SU-DHL-6 (cell line): ENCODE measurements around the gene MRPS34.
"Not testable (repeated sequence)": the region's sequence is repeated elsewhere in the genome, so short reads cannot be mapped to it uniquely, and the experiment has no call there.

Experiments used
- H2AFZ ChIP-seq: fragments of 200-600 bp; sonication (generic); 2 replicates; pipeline ENCODE4 v1.6.1; 2014; ENCODE audit warnings: low read depth, mild to moderate bottlenecking, moderate library complexity, mixed read lengths, antibody characterized with exemption, low read length; ENCODE audit not compliant: severe bottlenecking
- H3F3A ChIP-seq: fragments of 200-600 bp; shearing (Covaris generic); 2 replicates; pipeline ENCODE4 v1.6.0; 2016; ENCODE audit warnings: antibody characterized with exemption, mild to moderate bottlenecking; ENCODE audit not compliant: insufficient read depth
- H3K27ac ChIP-seq: fragments of 200-600 bp; sonication (generic); 2 replicates; pipeline ENCODE4 v1.5.1; 2016; ENCODE audit warnings: low read depth, mild to moderate bottlenecking, low read length, moderate library complexity, mixed read lengths
- H3K27me3 ChIP-seq: fragments of 200-600 bp; sonication (generic), shearing (Covaris generic); 2 replicates; pipeline ENCODE4 v1.6.0; 2014; ENCODE audit warnings: mild to moderate bottlenecking, low read length
- H3K36me3 ChIP-seq: fragments of 200-600 bp; sonication (generic); 2 replicates; pipeline ENCODE4 v1.6.1; 2014; ENCODE audit warnings: mild to moderate bottlenecking, low read length, mixed read lengths
- H3K4me2 ChIP-seq: fragments of 300-600, 200-600 bp; shearing (Covaris generic), sonication (generic); 2 replicates; pipeline ENCODE4 v1.6.0; 2014; ENCODE audit warnings: low read length, low read depth, mild to moderate bottlenecking; ENCODE audit not compliant: poor library complexity, severe bottlenecking
- H3K4me3 ChIP-seq: fragments of 200-600 bp; sonication (generic); 2 replicates; pipeline ENCODE4 v1.5.1; 2014; ENCODE audit warnings: antibody characterized with exemption, low read length, mild to moderate bottlenecking, mixed read lengths; ENCODE audit not compliant: insufficient read depth, poor library complexity, severe bottlenecking
- H3K79me2 ChIP-seq: fragments of 200-600 bp; sonication (generic); 2 replicates; pipeline ENCODE4 v1.6.1; 2014; ENCODE audit warnings: mild to moderate bottlenecking, low read length, moderate library complexity; ENCODE audit not compliant: insufficient read depth
- H3K9ac ChIP-seq: fragments of 200-600 bp; sonication (generic); 2 replicates; pipeline ENCODE4 v1.7.0; 2014; ENCODE audit warnings: mild to moderate bottlenecking, low read length
- H3K9me2 ChIP-seq: fragments of 200-600 bp; sonication (generic); replicated peaks from 2 replicates; pipeline ENCODE4 v1.6.1; 2014; ENCODE audit warnings: low read length; ENCODE audit not compliant: insufficient read depth
- H3K9me3 ChIP-seq: fragments of 200-600 bp; sonication (generic); 2 replicates; pipeline ENCODE4 v1.6.1; 2014; ENCODE audit warnings: low read length, mixed read lengths; ENCODE audit not compliant: insufficient read depth
- H4K20me1 ChIP-seq: fragments of 200-600 bp; sonication (generic); 2 replicates; pipeline ENCODE4 v1.6.1; 2014; ENCODE audit warnings: low read depth, mild to moderate bottlenecking, antibody characterized with exemption, low read length, moderate library complexity, mixed read lengths
- EZH2phosphoT487 ChIP-seq: fragments of 200-600 bp; sonication (generic), shearing (Covaris generic); conservative IDR thresholded peaks from 2 replicates; pipeline ENCODE4 v1.6.1; 2018; ENCODE audit warnings: mild to moderate bottlenecking, antibody characterized with exemption, low read length, moderate library complexity, mixed read lengths
- TF ChIP-seq, protein P1 (sequence below): fragments of 200-600 bp; sonication (generic); IDR thresholded peaks from one replicate; pipeline ENCODE4 v1.5.1; 2017; ENCODE audit warnings: antibody characterized with exemption, mild to moderate bottlenecking, low read length, moderate library complexity; ENCODE audit not compliant: insufficient read depth, poor library complexity, severe bottlenecking

Gene MRPS34

GRCh38 chr16:1808691-1809090, 35.8 kb upstream of the MRPS34 start:
- no peaks in the 10 kb centered on the region for H3K9me2 ChIP-seq
- TF ChIP-seq, protein P1, sequence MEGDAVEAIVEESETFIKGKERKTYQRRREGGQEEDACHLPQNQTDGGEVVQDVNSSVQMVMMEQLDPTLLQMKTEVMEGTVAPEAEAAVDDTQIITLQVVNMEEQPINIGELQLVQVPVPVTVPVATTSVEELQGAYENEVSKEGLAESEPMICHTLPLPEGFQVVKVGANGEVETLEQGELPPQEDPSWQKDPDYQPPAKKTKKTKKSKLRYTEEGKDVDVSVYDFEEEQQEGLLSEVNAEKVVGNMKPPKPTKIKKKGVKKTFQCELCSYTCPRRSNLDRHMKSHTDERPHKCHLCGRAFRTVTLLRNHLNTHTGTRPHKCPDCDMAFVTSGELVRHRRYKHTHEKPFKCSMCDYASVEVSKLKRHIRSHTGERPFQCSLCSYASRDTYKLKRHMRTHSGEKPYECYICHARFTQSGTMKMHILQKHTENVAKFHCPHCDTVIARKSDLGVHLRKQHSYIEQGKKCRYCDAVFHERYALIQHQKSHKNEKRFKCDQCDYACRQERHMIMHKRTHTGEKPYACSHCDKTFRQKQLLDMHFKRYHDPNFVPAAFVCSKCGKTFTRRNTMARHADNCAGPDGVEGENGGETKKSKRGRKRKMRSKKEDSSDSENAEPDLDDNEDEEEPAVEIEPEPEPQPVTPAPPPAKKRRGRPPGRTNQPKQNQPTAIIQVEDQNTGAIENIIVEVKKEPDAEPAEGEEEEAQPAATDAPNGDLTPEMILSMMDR = no peak
- TF ChIP-seq EZH2phosphoT487 = no peak

DNA sequence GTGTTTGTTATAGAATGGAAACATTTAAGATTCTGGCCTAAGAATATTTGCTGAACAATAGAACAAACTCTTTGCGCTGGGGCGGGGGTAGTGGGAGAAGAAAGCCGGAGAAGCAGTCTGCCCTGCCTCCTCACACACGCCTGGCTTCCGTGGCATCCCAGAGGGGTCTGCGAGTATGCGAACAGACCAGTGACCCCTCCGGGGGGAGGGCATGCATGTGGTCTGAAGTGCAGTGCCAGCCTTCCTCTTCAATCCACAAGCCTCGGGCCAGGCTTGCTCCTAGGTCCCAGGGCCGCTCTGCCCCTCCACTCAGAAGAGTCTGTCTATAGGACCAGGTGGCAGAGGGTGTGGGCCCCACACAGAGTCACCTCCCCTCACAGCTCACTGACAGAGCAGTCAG, 34.7 kb upstream of the MRPS34 start:
- Histone ChIP-seq H3K79me2 (no peaks in the 10 kb centered on the region), H3F3A (no peaks in the 10 kb centered on the region), H3K27me3 (no peaks in the 10 kb centered on the region), H2AFZ (no peak overlapping the region), H3K9ac (no peak overlapping the region), H3K9me3 (no peaks in the 10 kb centered on the region), H3K36me3 (no peaks in the 10 kb centered on the region), H4K20me1 (no peaks in the 10 kb centered on the region), H3K4me3 (no peak overlapping the region), H3K4me2 (no peak overlapping the region), H3K27ac (no peak overlapping the region), H3K9me2 (no peaks in the 10 kb centered on the region)
- TF ChIP-seq EZH2phosphoT487 = no peak
- TF ChIP-seq, protein P1 = no peak

More at GRCh38 chr16:1808691-1809090, 35.8 kb upstream of the MRPS34 start:
- no peak overlapping the region for H3K9ac ChIP-seq
- no peaks in the 10 kb centered on the region for H3K36me3 ChIP-seq
- H3K9me3 ChIP-seq = no peaks in the 10 kb centered on the region
- H3F3A ChIP-seq = no peaks in the 10 kb centered on the region
- H3K27ac ChIP-seq = no peak overlapping the region
- no peaks in the 10 kb centered on the region for H3K79me2 ChIP-seq
- no peak overlapping the region for H2AFZ ChIP-seq
- no peak overlapping the region for H3K4me2 ChIP-seq
- H4K20me1 ChIP-seq = no peaks in the 10 kb centered on the region
- H3K27me3 ChIP-seq = no peaks in the 10 kb centered on the region
- H3K4me3 ChIP-seq = no peak overlapping the region

DNA sequence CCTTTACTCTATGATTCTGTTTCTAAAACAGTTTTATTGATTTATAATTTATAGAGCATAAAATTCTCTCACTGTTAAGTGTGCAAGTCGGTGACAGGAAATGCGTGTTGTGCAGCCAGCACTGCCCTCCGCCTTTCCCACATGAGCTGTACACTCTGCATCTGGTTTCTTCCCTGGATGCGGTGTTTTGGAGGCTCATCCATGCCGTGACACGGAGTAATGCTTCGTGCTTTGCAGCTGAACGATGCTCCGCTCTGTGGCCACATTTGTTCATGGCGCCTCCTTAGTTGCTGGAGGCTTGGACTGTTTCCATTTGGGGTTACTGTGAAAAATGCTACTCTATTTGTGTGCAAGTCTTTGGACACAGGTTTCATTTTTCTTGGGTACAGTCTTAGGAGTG, 27.8 kb upstream of the MRPS34 start:
- Histone ChIP-seq H3K27me3 (no peaks in the 10 kb centered on the region), H3K36me3 (no peaks in the 10 kb centered on the region), H3K4me2 (no peak overlapping the region), H3F3A (no peaks in the 10 kb centered on the region), H3K79me2 (no peaks in the 10 kb centered on the region), H4K20me1 (no peaks in the 10 kb centered on the region), H3K9me2 (no peaks in the 10 kb centered on the region), H3K4me3 (no peak overlapping the region), H2AFZ (no peak overlapping the region), H3K9ac (no peak overlapping the region), H3K9me3 (peaks cover 8% of the 10 kb centered on the region; the same call in 1 of the 2 replicates), H3K27ac (no peak overlapping the region)
- TF ChIP-seq EZH2phosphoT487 = no peak
- TF ChIP-seq, protein P1 = no peak

DNA sequence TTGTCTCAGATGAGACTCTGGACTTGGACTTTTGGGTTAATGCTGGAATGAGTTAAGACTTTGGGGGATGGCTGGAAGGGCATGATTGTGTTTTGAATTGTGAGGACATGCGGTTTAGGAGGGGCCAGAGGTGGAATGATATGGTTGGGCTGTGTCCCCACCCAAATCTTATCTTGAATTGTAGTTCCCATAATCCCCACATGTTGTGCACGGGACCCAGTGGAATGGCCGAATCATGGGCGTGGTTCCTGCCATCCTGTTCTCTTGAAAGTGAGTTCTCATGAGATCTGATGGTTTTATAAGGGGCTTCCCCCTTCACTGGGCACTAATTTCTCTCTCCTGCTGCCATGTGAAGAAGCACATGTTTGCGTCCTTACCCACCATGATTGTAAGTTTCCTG, 26.3 kb upstream of the MRPS34 start:
- H3K9ac ChIP-seq, H3K27ac ChIP-seq, H3K79me2 ChIP-seq, H3F3A ChIP-seq, H2AFZ ChIP-seq, H3K4me2 ChIP-seq, H3K36me3 ChIP-seq, H3K9me2 ChIP-seq, H3K9me3 ChIP-seq, H4K20me1 ChIP-seq, H3K4me3 ChIP-seq, H3K27me3 ChIP-seq: not testable (repeated sequence)
